HG02943 (cell line): ENCODE results near the gene LIPC.

Source experiments
- ATAC-seq: cut with Tn5 transposase; IDR thresholded peaks from one replicate; pipeline ENCODE4 v1.9.1; 2021; ENCODE audit warnings: mild to moderate bottlenecking, low read depth, moderate library complexity; ENCODE audit not compliant: unreplicated experiment

LIPC gene

DNA sequence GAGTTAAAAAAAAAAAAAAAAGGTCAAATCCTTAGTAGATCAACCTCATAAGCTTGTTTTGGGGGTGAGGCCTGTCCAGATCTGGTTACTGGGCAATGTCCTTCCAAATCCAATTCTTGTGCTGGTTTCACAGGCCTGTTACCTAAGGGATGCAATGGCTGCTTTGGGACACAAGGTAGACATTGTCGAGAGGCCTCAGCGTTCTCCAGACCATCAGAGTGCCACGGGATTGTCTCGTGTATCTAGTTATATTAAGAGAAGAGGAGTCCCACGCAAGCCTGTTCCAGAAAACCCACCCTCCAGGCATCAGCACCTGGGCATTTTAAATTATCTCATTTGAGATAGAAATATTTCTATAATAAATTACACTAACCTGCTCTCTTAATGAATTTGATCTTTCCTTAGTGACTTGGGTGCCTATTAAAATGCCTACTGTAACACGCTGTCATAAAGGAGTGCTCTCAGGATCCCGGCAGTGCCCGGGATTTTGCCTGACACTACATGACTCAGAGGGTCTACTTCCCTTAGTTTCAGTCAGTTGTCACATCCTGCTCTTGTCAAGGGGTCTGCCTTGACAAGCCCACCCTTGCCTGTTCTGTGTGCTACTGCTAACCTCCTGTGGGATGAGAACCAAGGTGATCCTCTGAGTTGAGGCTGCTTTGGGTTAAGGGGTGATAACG is 116.0 kb downstream of the LIPC start:
- no peak for ATAC-seq

- ATAC-seq, result no peak
These were observed 116.7 kb downstream of the LIPC start for GRCh38 chr15:58548308-58549012.

GRCh38 chr15:58549013-58549784 is 117.4 kb downstream of the LIPC start:
- ATAC-seq, result no peak

GRCh38 chr15:58549785-58550074 is 117.9 kb downstream of the LIPC start:
- no peak for ATAC-seq

DNA sequence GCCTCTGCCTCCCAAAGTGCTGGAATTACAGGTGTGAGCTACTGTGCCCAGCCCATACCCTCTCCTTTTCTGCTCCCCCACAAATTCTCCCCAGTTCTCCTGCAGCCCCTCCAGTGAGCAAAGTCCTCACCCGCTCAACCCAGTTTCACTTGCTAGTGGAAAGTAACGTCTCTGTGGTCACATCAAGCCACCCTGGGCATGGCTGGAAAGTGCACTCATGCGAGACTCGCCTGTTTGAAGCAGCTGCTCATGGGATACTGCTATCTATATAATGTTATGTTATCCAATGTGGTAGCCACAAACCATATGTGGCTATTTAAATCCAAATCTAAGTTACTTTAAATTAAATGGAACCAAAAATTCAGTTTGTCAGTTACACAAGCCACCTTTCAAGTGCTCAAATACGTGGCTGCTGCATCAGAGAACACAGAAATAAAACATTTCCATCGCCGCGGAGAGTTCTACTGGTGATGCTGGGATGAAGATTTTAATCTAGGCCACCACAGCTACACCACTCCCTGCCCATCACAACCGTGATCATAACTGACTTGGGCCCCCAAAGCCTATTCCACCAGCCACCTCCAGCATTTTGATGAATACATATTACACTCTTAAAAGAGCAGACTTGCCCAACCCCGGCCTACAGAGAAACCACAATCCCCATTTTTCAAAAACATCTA is 119.4 kb downstream of the LIPC start:
- ATAC-seq, result no peak

- no peak for ATAC-seq
These were observed 120.1 kb downstream of the LIPC start for GRCh38 chr15:58551764-58552504.

- no peak for ATAC-seq
These were observed 120.9 kb downstream of the LIPC start for GRCh38 chr15:58552505-58553364.

DNA sequence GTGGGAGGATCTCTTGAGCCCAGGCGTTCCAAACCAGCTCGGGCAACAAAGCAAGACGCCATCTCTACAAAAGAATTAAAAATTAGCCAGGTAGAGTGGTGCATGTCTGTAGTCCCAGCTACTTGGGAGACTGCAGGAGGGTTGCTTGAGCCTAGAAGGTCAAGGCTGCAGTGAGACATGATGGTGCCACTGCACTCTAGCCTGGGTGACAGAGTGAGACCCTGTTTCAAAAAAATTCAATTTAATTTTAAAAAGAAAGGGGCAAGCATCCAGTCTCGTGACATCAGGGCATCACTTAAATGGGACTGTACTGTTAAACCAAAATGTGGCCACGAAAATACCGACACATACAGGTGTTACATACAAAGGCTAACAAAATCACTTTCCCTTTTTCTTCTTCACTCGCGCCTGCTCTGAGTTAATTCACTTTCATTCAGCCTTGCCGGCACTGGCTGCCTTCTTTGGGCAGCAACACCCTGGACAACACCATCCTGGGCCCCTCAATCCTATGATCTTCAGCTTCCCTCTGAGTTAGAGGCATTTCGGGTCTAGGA is 121.7 kb downstream of the LIPC start:
- no peak for ATAC-seq

DNA sequence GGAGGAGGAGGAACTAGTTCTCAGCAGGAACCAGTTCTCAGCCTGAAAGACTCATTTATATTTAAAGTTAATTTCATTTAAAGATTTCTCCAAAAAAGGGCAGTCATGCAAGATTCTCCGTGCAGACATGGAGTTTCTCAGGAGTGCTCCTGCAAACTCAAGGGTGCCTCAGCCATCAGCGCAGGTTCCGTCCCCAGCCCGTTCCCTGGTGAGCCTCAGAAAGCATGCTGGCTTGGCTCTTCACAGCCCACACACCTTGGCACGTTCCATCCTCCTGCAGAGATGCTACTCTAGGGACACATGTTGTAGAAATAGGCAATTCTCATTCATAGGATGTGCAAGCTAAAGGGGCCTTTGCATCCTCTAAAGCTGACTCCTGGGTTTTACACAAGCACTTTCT is 123.0 kb downstream of the LIPC start:
- no peak for ATAC-seq

DNA sequence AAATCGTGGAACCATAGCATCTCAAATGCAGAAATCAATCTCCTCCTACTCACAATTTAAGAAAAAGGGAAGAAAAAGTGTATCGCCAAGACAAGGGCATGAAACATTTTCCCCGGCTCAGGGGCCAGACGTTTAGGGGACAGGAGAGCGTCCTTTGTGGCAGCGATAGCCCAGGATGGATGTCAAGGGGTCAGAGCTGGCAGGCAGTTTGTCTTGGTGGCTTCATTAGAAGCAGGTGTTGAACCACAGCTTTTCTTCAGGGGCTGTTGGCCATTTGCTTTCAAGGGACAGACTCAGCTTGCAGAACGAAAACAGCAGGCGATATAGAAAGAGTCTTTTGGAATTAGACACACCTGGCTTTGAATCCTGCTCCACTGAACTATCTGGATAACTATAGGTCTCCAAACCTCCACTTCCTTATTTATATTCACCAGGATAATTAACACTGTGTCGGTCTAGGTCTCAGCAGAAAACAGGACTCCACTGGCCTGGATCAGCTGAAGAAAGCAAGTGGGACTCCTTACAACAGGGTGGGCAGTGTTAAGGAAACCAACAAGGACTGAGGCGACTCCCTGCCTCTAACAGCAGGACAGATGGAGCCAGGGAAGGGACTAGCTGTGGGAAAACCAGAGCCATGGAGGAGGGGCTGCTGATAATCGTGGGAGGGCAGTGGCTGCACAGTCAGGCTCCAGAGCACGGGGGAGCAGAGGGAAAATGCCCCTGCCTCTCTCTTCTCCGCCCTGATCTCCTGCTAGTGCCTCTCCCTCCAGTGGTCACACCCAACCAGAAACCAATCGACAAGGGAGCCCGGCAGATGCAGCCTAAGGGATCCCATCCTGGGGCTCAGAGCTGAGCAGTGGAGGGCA is 123.6 kb downstream of the LIPC start:
- no peak for ATAC-seq

GRCh38 chr15:58556028-58556361 is 124.2 kb downstream of the LIPC start:
- ATAC-seq, result no peak

DNA sequence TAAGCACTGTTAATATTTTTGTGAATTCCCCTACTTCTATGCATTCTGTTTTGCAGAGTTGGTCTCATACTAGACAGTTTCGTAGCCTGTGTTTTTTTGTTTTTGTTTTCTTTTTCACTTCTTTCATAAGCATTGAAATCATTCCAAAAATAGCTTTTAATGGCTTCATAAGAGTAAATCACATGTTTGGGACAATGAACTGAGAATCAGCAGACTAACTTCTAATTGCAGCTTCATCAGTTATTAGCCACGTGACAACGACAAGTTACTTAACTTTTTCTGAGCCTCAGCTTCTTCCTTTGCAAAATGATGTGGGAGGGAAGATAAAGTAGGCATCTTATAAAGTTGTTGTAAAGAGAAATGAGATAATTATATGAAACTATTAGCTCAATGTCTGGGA is 124.8 kb downstream of the LIPC start:
- ATAC-seq, result no peak

GRCh38 chr15:58558777-58559176 is 127.0 kb downstream of the LIPC start:
- ATAC-seq, result no peak

DNA sequence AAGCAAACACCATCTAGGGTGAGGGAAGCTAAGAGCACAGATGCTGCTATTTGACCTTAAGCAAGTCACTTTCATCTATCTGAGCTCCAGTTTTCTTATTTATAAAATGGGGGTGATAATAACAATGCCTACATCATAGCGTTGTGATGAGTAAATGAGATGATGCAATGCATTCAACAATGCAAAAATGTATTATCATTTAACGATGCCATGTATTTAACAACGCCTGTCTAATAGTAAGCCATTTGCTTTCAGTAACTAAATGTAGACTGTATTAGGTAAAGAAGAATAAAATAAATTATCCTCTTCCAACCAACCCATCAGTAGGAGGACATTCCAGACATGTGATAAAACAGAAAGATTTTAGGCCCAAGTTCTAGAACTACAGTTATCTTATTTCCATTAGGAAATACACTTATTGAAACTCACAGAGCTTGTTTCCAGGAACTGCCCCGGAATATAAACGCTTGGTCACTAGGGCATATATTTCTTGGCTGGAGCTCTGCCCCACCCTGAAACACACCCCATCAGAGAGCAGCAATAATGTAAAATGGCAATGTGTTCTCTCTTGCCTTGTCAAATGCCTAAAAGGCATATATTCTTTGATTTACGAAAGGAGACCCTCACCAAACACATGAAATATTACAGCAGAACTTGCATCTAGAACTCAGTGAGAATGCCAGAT is 128.3 kb downstream of the LIPC start:
- no peak for ATAC-seq

DNA sequence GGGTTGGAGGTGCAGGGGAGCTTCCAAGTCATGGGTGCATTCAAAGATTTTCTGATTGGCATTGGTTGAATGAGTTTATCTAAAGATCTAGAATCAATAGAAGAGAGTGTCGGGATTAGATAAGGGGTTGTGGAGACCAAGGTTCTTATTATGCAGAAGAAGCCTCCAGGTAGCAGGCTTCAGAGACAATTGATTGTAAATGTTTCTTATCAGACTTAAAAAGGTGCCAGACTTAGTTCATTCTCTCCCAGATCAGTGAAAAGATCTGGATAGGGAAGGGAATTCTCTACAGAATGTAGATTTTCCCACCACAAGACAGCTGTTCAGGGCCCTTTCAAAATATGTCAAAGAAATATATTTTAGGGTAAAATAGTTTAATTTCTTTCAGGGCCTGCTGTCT is 129.5 kb downstream of the LIPC start:
- ATAC-seq, result no peak

GRCh38 chr15:58562135-58562534 is 130.3 kb downstream of the LIPC start:
- ATAC-seq, result no peak

DNA sequence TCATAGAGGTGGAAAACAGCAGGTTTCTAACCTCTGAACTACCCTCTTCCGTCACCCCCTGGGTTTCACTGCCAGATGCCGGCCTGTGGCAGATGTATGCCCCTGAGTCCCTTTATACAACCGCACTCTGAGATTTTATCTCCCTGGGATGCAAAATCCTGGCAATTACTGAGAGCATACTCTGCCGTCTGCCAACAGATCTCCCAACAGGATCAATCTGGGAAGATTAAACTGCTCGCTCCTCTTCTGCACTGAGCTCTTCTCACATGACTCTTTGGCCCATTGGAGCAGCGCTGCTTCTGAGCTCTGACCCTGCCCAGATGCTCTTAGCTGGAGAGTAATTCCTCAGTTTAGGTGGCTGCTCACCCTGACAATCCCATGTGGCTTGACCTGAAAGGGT is 133.2 kb downstream of the LIPC start:
- no peak for ATAC-seq

DNA sequence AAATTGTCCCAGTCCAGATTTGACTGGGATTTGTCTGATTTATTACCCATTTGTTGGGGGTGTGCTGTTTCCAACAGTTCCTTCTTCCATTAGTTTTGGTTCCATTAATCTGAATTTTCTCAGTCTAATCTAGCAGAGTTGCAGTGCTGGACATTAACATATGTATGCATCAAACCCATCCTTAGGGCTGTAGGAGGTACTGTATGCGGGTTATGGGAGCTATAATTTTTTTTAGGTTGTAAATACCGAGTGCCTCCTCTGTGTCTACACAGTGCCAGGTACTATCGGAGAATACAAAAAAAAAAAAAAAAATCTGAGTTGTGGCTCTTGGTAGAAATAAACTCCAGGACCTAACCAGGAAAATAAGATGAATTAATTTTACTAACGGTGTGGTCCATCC is 133.8 kb downstream of the LIPC start:
- no peak for ATAC-seq
